RWPE1 (cell line): Measurements from ENCODE around the gene TMEM44.

Experiments
- CTCF ChIA-PET: fragments of 350-600 bp; sonication (Branson Sonifier 250); formaldehyde crosslinking; extraction: SDS; loops from one replicate; lab custom pipeline; 2021; lab: Yijun Ruan, JAX
- POLR2A ChIA-PET: fragments of 400-600 bp; formaldehyde crosslinking; extraction: SDS; loops from one replicate; lab custom pipeline; 2020; ENCODE audit warnings: antibody characterized with exemption; ENCODE audit not compliant: low non-redundant PET; lab: Yijun Ruan, JAX
- DNase-seq: peaks from one replicate; pipeline ENCODE4 v3.0.0; 2012; ENCODE audit warnings: low spot score
- H3K27ac ChIP-seq: fragments of 450-650 bp; 2 replicates; pipeline ENCODE4 v1.5.1; 2017
- TF ChIP-seq, protein P1 (sequence below): fragments of 450-650 bp; conservative IDR thresholded peaks from 2 replicates; pipeline ENCODE4 v1.5.1; 2017; ENCODE audit warnings: low read depth, mild to moderate bottlenecking

TMEM44 gene, protein sequence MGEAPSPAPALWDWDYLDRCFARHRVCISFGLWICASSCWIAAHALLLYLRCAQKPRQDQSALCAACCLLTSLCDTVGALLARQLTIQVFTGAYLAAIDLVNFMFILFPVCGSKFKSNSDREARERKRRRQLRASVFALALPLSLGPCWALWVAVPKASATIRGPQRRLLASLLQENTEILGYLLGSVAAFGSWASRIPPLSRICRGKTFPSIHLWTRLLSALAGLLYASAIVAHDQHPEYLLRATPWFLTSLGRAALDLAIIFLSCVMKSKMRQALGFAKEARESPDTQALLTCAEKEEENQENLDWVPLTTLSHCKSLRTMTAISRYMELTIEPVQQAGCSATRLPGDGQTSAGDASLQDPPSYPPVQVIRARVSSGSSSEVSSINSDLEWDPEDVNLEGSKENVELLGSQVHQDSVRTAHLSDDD

DNA sequence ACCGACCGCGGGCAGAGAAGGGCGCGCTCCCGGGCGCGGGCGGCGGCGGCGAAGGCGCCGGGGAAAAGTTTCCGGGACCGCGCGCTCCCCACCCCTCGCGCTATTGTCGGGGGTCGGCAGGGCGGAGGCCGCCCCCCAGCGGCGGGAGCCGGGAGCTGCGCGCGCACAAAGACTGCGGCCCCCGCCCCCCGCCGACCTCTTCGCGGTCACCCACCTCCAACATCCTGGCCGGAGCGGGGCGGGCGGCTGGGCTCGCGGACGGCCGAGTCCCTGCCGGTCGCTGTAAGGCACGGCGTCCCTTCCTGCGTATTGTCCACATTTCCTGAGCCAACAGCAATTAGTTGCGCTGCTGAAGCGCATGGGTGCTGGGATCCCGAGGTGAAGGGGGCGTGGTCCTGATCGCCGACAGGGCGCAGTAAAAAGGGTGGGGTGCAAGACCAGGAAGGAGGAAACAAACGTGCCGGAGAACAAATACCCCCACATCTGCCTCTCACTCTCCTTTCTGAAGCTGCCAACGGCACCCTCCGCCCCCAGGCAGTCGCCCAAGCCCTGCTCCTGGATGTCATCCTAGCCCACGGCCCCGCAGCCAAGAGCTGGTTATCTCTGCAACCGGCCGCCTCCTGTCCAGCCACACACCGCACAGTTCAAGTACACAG lies at the start of gene TMEM44:
TSS of gene TMEM44 (minus strand) at position 71 of the 656 bp plus-strand sequence. CDS start 204 bp downstream, outside the sequence.
- DNase-seq: peak; percentile 70
- peak within 1 kb of the TSS; percentile 93 for H3K27ac ChIP-seq
- ChIA-PET CTCF (interaction anchor here (0.5 to 1.4 kb wide), 7 partner anchors 12 to 990 kb away, joined by 3 to 4 read pairs (median 3); no protein-coding TSS in a partner anchor), POLR2A (interaction anchor here (0.6 kb wide), 1 partner anchor 1137 kb away, joined by 7 read pairs; no protein-coding TSS in a partner anchor)
- TF ChIP-seq, protein P1, sequence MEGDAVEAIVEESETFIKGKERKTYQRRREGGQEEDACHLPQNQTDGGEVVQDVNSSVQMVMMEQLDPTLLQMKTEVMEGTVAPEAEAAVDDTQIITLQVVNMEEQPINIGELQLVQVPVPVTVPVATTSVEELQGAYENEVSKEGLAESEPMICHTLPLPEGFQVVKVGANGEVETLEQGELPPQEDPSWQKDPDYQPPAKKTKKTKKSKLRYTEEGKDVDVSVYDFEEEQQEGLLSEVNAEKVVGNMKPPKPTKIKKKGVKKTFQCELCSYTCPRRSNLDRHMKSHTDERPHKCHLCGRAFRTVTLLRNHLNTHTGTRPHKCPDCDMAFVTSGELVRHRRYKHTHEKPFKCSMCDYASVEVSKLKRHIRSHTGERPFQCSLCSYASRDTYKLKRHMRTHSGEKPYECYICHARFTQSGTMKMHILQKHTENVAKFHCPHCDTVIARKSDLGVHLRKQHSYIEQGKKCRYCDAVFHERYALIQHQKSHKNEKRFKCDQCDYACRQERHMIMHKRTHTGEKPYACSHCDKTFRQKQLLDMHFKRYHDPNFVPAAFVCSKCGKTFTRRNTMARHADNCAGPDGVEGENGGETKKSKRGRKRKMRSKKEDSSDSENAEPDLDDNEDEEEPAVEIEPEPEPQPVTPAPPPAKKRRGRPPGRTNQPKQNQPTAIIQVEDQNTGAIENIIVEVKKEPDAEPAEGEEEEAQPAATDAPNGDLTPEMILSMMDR: peak; percentile 85

DNA sequence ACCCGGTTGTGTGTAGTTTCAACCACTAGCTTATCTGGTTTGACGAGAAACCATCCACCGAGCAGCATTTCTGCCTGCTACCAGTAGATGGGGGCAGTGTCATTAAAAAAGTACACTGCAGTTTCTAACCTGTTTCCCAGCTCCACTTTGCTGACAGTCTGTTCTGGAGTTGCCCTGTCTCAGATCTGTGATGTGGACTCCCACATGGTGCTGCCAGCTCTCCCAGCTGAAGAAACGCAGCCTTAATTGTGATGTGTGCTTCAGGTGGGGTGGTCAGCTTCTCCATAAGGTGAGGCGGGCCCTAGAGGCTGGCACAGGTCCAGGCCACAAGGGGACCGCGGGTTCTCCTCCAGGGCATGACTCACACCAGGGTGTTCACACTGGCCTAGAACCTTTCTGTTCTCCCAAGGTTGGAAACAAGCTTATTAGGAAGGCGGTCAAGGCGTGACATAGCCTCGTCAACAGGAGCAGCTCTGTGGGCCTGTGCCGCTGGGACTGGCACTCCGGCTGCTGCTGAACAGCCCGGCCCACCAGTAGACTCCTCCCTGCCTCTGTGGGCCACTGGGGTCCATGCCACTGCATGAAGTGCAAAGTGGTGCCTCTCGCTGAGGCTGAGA lies 49.6 kb upstream of the TMEM44 start:
- TF ChIP-seq, protein P1: peak; percentile 88
- CTCF ChIA-PET: interaction anchor here (0.5 to 2.8 kb wide), 27 partner anchors 11 to 839 kb away, joined by 3 to 17 read pairs (median 4); partner anchors contain the start of genes LSG1 and XXYLT1

DNA sequence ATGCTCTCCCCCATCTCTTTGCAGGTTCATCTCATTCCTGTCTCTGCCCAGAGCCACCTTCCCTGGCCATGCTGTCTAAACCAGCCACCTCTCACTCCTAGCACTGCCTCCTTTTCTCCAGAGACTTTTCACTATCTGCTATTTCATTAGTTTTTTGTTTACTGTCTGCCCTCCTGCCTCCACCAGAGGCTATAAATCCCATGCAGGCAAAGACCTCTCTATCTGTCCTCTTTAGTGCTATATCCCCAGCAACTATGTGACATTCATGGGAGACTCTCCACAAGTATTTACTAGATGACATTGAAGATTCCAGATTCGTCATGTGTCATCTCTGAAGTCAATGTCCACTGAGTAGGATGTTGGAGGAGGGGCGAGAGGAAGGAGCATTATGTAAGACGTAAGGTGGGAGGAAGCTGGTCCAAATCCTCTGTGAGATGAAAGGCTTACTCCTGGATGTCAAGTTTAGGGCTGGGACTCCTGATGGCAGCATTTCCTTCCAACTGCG lies 49.0 kb upstream of the TMEM44 start:
- DNase-seq: no peak
- ChIA-PET CTCF (interaction anchor here (0.6 to 2.8 kb wide), 19 partner anchors 11 to 761 kb away, joined by 3 to 17 read pairs (median 4); partner anchors contain the start of genes LSG1 and XXYLT1), POLR2A (interaction anchor here (1.3 kb wide), 1 partner anchor 10 kb away, joined by 5 read pairs; the partner anchor contains the start of gene LSG1)
- TF ChIP-seq, protein P1: no peak
- peak overlapping the region; percentile 78 for H3K27ac ChIP-seq

More for the DNA sequence above, 49.6 kb upstream of the TMEM44 start:
- H3K27ac ChIP-seq: peak overlapping the region; percentile 78
- POLR2A ChIA-PET: interaction anchor here (0.5 to 1.3 kb wide), 2 partner anchors 11 to 213 kb away, joined by 3 to 5 read pairs; partner anchors contain the start of gene LSG1
- DNase-seq: peak; percentile 93

DNA sequence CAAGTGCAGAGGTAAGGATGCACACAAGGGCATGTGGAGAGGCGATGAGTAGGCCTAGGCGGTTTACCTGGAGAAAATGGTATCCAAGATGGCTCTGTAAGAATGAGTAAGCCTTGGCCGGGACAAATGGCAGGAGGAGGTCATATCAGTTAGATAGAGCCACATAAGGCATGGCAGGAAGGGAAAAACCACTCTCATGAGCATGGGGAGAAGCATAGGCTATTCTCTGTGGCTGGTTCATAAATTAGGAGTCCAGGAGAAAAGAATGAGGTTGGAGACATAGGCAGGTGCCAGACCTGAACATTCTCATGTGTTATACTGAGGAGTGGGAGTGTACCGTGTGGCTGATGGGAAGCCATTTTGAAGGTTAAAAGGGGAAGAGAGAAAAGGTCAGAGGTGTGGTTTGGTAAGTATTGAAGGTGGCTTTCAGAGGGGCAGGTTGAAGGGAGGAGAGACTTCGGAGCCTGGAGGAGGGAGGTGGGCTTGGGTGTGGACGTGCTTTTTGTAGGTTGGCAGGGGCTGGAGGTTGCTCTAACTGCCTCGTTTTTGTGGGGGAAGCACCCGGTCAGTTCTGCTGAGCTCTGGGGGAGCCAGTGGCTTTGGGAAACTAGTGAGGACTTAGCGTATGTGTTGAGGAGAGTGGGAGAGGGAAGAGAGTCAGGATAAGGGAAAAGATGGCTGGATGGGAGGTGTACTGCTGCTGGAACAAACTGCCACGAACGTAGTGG lies 47.8 kb upstream of the TMEM44 start:
- TF ChIP-seq, protein P1: no peak
- ChIA-PET POLR2A (no interaction called here), CTCF (no interaction called here)
- no peak overlapping the region for H3K27ac ChIP-seq
- DNase-seq: no peak

DNA sequence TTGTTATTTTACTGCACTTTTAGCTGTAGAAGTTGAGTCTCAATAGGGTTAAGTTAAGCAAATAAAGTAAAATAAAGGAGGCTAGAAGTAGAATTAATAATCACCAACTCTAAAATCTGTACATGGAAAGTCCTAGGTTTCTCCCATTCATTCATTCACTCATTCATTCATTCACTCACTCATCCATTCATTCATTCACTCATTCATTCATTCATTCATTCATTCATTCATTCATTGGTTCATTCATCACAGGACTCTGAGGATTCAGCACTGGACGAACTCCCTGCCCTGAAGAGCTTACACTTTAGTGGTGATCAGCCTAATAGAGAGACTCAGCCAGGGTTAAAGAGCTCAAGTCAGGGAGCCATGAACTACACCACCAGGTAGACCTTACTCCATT lies 43.3 kb upstream of the TMEM44 start:
- DNase-seq: no peak
- no peak overlapping the region for H3K27ac ChIP-seq
- ChIA-PET CTCF (no interaction called here), POLR2A (no interaction called here)
- TF ChIP-seq, protein P1: no peak
